Stimulated activated CD4-positive, alpha-beta T cell treated with anti-CD3 and anti-CD28 coated beads, Interleukin-2, amount 100 ng/mL, for 4 hours (primary cell): ENCODE measurements around the gene WBP11.
"Not testable (repeated sequence)": the region's sequence is repeated elsewhere in the genome, so short reads cannot be mapped to it uniquely, and the experiment has no call there.

Experiments
- DNase-seq: peaks from one replicate; pipeline ENCODE4 v3.0.0-alpha.2; 2020; ENCODE audit warnings: low read depth

Gene WBP11

GRCh38 chr12:14771651-14772137, 31.6 kb downstream of the WBP11 start:
- peak; percentile 40 for DNase-seq

GRCh38 chr12:14770496-14771461, 32.5 kb downstream of the WBP11 start:
- peak; percentile 90 for DNase-seq

GRCh38 chr12:14769969-14770495, 33.2 kb downstream of the WBP11 start:
- peak; percentile 80 for DNase-seq

GRCh38 chr12:14769466-14769968, 33.8 kb downstream of the WBP11 start:
- no peak for DNase-seq

GRCh38 chr12:14768823-14769405, 34.4 kb downstream of the WBP11 start:
- peak; percentile 7 for DNase-seq

- no peak for DNase-seq
These were observed 35.7 kb downstream of the WBP11 start for GRCh38 chr12:14767617-14768016.

- DNase-seq, result no peak
These were observed 36.5 kb downstream of the WBP11 start for GRCh38 chr12:14766649-14767215.

GRCh38 chr12:14766020-14766419, 37.3 kb downstream of the WBP11 start:
- not testable (repeated sequence) for DNase-seq

- DNase-seq, result no peak
These were observed 37.9 kb downstream of the WBP11 start for GRCh38 chr12:14765398-14765797.

- not testable (repeated sequence) for DNase-seq
These were observed 43.5 kb downstream of the WBP11 start for GRCh38 chr12:14759711-14760280.

GRCh38 chr12:14756334-14757143, 46.7 kb downstream of the WBP11 start:
- no peak for DNase-seq

GRCh38 chr12:14751986-14752385, 51.3 kb downstream of the WBP11 start:
- no peak for DNase-seq

GRCh38 chr12:14743061-14743460, 60.2 kb downstream of the WBP11 start:
- DNase-seq, result no peak

- no peak for DNase-seq
These were observed 61.3 kb downstream of the WBP11 start for GRCh38 chr12:14741942-14742341.

GRCh38 chr12:14741153-14741552, 62.1 kb downstream of the WBP11 start:
- DNase-seq, result no peak

GRCh38 chr12:14736441-14736840, 66.8 kb downstream of the WBP11 start:
- not testable (repeated sequence) for DNase-seq
